Stimulated activated CD8-positive, alpha-beta memory T cell treated with anti-CD3 and anti-CD28 coated beads, Interleukin-15, amount 100 ng/mL, for 48 hours (primary cell): ENCODE results near the gene DQX1.

ENCODE experiments used
- DNase-seq, 2 donors: peaks; one replicate each; pipeline ENCODE4 v3.0.0-alpha.2; 2020; ENCODE audit warnings: low read depth in 2 of 2

The DQX1 gene

DNA sequence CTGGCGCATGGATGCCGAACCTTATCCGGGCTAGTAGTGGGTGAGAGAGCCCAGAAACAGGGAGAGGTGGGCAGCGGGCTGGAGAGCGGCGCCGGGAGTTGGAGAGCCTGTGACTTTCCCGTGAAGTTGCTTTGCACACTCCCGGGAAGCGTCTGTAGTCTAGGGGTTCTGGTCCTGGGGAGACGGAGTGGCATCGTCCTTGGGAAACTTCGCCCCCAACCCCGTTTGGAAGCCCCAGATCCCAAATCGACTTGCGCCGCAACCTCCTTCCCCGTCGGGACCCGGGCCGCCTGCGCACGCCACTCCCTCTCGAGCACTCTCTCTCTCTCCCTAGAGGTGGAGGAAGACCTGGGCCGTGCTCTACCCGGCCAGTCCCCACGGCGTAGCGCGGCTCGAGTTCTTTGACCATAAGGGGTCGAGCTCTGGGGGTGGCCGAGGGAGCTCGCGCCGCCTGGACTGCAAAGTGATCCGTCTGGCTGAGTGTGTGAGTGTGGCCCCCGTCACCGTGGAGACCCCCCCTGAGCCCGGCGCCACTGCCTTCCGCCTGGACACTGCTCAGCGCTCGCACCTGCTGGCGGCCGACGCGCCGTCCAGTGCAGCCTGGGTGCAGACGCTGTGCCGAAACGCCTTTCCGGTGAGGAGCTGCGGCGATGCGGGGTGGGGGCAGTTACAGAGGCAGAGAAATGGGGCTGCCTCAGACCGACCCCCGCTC is 28.9 kb upstream of the DQX1 start:
- DNase-seq = no peak

DNA sequence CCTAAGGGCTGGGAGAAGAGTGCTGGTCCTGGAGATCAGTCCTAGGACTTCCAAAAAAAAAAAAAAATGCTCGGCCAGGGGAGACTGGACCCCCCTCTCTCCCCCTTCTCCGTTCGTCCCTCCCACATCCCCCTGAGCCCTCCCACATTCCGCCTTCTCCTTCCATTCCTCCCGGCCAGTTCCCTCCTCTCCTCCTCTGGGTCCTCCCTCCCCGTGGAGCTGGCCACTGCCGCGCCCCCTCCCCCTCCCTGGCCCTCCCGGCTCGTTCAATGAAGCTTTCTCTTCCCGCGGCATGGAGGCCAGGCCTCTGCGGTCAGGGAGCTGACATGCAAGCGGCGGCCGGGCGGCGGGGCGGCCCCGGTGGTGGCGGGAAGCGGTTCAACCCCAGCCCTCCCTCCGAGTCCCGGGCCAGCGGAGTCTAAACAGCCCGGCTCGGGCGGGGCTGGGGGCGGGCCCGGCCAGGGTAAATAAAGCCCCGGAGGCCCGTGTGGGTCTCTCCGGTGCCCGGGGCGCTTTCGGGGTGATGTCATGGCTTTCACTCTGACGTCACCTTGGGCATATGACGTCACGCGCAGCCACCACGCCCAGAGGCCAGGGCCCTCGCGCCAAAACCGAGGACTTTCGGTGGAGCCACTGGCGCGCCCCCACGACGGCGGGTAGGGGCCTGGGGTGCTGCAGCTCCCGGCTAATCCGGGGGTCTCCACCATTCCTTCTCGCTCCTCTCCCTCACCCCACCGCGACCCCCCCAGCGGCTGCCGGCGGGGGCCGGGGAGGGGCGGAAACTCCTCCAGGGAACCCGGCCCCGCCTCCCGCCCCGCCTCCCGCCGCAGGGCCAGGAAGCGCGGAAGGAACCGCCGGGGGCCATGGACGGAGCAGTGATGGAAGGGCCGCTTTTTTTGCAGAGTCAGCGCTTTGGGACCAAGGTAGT is 28.1 kb upstream of the DQX1 start, which contains the start of the genes DOK1 and LOXL3:
Gene DOK1, plus strand, starts transcription at position 829 of the 928 bp plus-strand sequence. Its CDS starts 35 bp downstream, at position 864.
Gene LOXL3, minus strand, starts transcription at position 51 of the 928 bp plus-strand sequence. CDS start 1,308 bp downstream, outside the sequence.
- peak; percentile 67 to 75 for DNase-seq

DNA sequence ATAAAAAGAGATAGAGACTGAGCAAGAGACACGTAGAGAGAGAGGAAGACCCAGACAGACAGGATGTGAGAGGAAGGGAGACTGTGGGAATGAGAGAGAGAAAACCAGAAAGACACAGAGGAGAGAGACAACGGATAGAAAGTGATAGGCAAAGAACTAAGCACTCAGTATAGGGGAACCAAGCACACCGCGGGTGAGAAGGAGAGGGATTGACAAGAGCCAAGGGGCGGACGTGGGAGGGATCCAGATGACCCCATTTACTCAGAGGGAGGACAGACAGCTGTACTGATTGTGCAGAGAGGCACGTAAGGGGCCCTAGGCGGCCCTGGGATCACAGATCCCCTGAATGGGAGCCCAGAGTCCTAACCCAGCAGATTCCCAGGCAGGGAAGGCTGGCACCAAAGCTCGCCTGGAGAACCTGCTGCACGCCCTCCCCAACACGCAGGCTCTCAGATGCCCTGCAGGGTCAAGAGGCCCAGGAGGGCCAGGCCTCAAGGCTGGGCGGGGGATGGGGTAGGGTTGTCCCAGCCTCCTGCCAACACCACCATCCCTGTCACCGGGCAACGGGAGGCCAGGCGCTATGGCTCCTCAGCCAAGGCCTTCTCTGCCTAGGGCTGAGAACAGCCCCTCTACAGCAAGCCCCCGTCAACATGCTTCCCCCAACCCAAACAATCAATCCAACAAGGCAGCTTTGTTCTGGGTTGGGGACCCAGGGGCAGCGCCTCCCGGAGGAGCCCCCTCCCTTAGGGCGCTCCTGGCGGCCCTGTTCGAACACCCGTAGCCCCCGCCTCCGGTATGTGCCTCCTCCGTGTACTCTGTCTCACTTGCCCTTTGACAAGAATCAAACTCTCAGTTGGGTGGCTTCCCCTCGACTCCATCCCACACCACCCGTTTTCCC is 27.1 kb upstream of the DQX1 start:
- no peak for DNase-seq

DNA sequence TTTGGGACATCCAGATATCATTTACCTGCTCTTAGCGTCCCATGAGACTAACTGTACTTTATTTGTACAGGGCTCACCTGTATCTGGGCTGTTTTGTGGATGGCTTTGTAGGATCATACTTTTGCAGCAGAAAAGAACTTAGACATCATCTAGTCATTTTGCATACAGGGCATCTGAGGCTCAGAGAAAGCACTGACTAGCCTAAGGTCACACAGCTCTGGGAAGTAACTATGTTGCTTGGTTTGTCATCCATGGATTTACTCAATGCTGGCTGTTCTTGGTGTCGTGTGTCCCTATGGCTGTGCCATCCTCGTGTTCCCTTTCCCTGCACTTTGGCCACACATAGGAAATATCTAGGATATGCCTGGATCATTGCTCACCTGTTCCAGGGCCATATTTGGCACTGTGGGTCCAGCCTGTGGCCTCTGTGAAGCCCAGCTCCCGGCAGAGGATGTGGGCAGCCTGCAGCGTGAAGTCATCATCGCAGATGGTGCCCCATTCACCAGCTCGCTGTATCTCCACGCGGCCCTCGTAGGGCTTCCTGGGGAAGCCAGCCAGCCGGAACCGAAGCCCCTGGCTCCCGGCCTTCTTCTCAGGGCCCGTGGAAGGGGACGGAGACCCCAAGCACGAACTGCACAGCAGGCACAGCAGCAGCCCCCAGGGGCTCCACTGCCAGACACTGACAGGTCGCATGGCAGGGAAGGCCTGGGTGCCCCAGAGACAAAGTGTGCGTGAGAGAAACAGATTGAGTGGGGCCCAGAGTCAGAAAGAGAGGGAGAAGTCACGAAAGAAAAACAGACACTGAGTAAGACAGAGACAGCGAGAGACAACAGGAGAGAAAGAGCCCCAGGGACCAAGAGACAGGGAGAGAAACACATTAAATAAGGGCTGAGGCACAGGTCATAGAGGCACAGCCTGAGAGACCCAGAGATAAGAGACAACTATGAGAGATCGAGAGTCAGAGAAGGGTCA is 26.2 kb upstream of the DQX1 start:
- no peak for DNase-seq

DNA sequence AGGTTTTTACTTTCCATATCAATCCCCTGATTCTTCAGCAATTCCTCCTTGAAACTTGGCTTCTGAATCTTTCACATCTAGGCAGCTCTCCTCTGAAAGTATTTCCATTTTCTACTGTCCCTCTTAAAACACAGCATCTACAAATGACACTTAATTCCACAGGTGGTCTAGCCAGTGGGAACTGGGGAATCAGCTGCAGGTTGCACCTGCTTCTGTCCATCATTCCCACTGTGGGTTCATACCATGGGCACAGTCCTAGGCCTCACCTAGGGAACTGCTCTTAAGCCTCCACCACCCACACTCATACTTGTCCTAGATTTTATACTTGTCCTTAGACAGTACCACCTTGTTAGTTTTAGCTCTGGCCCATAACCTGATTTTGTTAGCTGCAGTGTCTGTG is 25.5 kb upstream of the DQX1 start:
- DNase-seq = no peak

DNA sequence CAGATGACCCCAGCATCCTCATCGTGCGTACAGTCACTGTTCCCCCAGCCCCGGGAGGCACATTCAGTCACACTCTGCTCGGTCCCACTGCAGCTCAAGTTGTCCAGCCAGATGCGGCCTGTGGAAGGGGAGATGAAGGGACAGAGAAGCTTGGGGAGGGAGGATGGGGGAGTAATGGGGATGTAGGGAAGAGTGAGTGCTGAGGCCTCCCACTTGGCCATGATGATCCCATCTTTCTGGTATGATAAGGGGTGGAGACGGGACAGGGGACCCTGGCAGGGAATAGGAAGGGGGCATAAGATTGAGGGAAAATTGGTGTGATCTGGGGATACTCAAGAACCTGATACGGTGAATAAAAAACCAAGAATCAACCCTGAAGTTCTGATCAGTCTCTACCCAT is 24.2 kb upstream of the DQX1 start:
- no peak for DNase-seq

DNA sequence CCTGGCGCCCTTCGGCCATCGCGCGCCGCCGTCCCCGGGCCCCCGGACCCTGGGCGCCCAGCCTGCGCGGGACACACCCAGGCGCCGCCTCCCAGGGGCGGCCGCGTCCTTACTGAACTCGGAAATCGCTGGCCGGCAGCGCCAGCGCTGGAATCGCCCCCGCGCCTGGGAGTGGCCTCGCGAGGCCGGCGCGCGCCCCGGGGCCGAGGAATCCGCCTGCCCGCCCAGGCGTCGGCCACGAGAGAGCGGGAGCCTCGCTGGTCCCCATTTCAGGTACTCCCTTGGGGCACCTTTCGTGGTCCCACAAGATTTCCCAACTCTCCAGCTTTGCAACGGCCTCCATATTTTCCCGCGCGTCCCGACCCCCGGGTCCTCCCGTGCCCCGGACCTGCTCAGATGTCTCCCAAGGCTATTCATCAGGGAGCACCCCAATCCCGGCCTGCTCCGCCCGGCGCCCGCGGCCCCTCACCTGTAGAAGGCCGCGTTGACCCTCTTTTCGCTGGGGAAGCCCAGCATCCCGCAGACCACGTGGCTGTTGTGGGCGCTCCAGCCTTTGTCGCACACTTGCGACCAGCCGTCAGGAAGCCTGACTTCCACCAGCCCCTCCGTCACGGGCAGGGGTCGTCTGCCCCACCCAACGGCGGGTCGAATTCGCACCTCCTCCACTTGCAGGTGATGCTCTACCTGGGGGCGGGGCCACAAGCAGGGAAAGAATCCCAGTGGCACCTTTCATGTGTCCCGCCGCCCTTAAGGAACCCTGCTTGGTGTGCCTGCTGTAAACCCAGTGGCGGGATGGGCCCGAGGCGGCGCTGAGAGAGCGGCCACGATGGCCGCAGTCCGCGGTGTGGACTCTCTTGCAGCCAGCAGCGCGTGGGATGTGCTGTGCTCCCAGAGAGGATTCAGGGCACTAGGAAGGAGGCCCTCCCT is 23.1 kb upstream of the DQX1 start:
- DNase-seq = no peak

DNA sequence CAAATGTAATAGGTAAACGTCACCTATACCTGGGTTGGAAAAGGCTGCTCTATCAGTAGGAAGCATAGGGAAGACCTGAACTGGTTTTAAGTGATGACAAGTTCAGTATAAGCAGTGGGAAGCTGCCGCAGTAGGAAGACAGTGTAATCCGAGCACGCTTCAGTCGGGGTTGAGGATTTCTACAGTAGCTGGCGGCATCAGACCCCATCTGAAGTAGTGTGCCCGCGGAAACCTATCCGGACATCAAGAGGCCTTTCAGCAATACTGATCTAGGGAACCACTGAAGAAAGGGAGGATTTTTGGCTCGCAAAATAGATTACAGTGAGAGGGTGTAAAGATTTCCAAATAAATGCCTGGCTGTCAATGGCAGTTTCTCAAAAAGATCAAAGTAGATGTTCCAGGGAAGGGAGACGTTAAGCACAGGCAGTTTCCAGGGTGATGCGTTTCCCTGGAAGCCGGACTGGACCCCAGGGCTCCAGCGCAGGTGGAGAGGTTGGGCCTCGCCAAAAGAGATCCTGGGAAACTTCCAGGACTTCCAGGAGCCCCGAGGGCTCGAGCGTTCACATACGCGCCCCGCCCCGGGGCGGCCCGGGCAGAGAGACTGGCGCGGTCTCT is 22.4 kb upstream of the DQX1 start:
- DNase-seq = no peak

DNA sequence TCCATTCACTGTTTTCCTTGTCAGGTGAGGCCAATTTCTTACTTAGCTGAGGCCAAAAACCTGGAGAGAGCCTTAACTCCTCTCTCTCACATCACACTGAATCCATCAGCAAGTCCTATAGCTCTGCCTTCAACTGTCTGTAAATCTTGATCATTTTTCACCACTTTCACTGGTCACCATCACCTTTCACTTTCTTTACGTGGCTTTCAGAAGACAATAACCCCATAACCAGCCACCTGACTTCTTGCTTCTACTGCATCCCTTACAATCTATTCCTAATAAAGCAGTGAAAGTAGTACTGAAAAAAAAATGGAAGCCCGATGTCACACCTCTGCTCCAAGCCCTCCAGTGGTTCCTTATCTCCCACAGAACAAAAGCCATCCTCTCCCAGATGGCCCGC is 20.0 kb upstream of the DQX1 start:
- no peak for DNase-seq

DNA sequence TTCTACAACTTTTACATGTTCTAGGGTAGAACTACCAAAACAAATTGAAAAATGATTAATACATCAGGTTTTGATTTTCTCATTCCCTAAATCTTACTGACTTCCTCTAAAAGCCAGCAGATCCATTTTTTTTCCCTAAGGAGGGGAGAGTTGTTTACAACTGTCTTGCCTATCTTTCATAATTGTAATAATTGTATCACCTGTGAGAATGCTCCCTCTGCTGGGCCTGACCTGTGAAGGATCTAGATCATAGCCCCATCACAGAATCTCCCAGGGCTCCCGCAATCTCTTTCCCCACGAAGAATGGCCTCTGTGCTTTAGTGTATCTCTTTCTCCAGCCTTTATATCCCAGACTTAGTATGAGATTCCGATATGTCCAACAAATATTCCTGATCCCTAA is 18.6 kb upstream of the DQX1 start:
- no peak for DNase-seq

DNA sequence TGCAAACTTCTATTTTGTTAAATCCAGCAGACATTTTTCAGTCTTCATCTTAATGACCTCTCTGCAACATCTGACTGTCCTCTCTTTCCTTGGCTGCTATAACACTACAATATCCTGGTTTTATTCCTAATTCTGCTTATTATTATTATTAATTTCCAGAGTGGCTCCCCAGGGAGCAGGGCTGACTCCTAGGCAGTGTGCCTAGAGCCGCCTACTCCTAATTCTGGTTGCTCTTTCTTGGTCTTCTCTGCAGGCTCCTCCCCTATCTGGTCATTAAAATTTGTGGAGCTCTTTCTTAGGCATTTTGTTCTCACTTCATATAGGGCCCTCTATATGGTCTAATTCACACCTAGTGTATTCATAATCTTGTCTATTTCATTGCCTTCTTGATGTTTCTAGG is 16.9 kb upstream of the DQX1 start:
- DNase-seq = no peak

DNA sequence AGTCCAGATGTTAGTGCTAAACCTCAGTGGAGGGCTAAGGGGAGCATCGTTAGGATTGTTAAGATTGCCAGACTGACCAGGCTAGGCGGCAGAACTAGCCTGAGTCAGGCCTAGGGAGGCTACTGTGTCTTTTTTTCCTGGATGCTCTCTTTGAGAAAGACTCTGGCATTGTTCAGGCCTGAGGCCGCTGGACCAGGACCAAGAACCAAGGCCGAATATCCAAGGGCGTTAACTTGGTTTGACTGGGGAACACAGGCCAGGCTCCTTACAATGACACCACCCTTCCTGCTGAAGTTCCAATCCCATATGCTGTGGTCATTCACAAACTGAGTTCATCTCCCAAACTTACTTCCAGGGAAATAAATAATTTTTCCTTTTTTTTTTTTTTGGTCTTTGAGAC is 14.3 kb upstream of the DQX1 start:
- DNase-seq = no peak

DNA sequence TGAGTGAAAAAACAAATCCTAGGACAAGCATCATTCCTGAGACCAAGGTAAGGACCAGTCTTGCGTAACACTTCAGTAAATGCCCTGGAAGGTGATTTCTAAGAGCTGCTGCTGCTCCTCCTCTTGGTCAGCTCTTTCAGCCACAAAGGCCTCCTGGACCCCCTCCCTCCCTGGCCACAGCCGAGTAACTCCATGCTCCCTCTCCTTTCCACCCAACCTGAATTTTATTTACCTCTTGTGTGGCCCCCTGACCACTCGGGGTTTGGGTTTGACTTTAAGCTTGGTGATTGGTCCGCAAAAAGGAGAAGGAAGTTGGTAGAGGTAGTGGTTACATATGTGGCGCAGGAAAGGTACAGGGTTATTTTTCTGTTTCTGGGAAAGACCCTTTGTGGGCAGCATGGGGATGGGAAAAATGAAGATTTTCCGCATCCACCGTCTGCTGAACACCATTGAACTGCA is 12.9 kb upstream of the DQX1 start:
- no peak for DNase-seq

DNA sequence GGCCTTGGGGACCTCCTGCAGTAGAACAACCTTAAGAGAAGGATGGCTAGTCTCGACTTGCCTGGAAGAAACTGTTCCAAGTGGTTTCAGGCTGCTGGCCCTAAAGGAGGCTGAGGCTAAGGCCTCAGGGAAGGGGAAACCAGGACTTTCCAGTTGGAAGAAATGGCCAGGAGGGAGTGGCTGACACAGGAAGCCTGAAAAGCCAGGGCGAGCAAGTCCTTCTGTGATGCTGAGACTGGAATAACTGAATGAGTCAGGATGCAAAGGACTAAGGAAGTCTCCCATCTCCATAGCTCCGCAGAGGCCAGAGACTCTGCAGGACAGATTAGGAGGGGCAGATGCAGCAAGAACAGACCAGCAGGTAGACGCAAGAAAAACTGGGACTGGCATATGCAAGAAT is 11.1 kb upstream of the DQX1 start:
- DNase-seq = no peak

DNA sequence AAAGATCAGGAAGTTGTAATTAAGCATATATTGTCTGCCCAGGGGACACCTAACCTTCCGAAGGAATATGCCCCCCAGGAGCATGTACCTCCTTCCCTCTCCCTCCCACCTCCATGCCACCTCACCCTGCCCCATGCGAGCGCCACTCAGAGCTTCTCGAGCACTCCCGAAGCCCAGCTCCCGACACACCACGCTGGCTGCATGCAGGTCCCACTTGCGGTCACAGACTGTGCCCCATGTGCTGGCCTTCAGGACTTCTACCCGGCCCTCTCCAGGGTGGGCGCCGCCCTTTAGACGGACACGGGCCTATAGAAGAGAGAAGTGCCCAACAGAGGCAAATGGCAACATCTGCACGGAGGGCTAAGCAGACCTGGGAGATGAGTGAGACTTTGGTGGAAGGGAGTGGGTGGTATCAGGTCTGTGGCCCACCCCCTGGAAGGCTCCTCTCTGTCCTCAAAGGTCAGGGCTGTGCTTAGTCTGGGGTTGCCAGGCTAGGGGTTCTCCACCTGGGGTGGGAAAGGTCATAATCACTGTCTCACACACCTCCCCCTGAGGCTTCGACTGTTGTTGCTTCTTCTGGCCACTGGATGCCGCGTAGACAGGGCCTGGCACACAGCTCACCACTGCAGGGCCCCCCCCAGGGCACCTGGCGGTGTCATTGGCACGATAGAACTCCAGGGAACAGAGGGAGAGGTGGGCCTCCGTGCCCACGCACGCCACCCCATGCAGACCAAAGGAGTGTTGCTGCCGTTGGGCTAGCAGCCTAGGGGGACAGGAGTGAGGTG is 10.3 kb upstream of the DQX1 start:
- DNase-seq = no peak

DNA sequence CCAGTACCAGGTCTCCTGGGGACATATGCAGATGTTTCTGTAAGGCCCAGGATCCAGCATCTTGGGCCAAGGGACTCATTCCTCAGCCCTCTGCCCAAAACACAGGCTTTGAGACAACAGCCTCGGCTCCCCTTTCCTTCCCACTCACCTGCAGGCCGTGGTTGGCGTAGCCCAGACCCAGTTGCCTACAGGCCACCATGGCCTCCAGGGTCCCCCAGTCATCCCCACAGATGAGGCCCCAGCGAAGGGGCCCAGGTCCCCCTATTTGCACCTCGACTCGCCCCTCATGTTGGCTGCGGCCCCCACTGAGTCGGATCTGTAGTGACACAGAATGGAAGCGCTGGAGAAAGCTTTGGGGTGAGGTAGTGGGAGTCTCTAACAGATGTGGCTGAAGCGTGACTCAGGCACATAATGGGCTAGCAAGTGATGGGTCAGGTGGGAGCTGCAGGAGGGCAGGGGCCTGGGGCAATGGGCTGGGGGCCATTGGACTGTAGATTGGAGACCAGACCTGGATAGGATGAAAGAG is 9.5 kb upstream of the DQX1 start:
- DNase-seq = no peak

DNA sequence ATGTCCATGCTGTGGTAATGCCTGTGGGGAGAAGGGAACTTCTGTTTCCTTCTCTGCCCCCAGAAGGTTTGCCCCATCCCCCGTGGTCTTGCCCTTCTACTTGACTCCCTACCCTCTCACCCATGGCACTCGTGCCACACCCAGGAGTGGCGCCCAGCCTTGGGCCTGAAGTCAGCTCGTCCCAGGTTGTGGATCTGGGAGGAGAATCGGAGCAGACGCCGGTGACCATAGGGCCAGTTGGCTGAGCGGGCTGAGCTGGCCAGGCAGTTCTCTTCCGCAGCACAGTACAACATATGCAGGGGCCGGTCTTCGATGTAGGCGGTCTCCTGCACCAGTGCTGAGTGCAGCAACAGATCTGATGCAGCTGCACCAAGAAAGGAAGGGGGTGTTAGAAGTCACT is 8.4 kb upstream of the DQX1 start:
- DNase-seq = no peak

DNA sequence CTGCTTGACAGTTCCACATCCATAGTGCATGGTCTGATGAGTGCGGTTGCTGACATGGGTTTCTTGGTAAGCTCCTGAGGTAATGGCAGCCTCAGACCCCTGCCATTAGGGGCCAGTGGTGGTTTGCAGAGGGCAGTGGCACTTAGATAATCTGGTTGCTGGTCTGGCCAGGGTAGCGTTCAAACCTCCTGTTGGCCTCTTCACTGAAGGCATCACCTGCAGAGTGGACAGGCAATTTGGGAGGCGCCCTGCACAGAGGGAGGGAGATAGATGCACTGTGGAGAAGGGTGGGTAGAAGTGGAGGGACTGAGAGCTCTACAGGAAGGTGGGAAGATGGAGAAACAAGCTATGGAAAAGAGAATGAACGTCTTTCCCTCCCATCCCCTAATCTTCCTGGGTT is 7.4 kb upstream of the DQX1 start:
- no peak for DNase-seq
